Esophagus (tissue), 2 donors: Measurements from ENCODE around the gene MED10. TPM values are rescaled to one million over a fixed set of nuclear protein-coding genes. Genes with fewer than 3 reads are reported as not detected.

Experiments
- H3K27ac ChIP-seq, 2 donors: one replicate each; pipeline ENCODE4 v1.5.1; 2013; ENCODE audit warnings: low read depth in 2 of 2, mild to moderate bottlenecking in 2 of 2, inconsistent platforms in 1 of 2, low read length in 1 of 2, moderate library complexity in 1 of 2
- H3K27me3 ChIP-seq, 2 donors: one replicate each; pipeline ENCODE4 v1.6.1; 2013; ENCODE audit warnings: low read length in 2 of 2, control low read depth in 1 of 2, mild to moderate bottlenecking in 1 of 2; ENCODE audit not compliant: insufficient read depth in 2 of 2, control insufficient read depth in 1 of 2
- H3K36me3 ChIP-seq, 2 donors: one replicate each; pipeline ENCODE4 v1.6.1; 2013; ENCODE audit warnings: low read length in 1 of 2; ENCODE audit not compliant: control insufficient read depth in 2 of 2, insufficient read depth in 2 of 2
- H3K4me1 ChIP-seq, 2 donors: one replicate each; pipeline ENCODE4 v1.6.1; 2013; ENCODE audit warnings: low read length in 1 of 2; ENCODE audit not compliant: control insufficient read depth in 2 of 2, insufficient read depth in 2 of 2
- H3K4me3 ChIP-seq, 2 donors: one replicate each; pipeline ENCODE4 v1.5.1; 2013; ENCODE audit warnings: low read length in 2 of 2, mild to moderate bottlenecking in 2 of 2, low read depth in 1 of 2, moderate library complexity in 1 of 2
- H3K9me3 ChIP-seq, 2 donors: one replicate each; pipeline ENCODE4 v1.6.1; 2013; ENCODE audit warnings: mild to moderate bottlenecking in 2 of 2, low read depth in 1 of 2, low read length in 1 of 2, moderate library complexity in 1 of 2; ENCODE audit not compliant: control insufficient read depth in 2 of 2, insufficient read depth in 1 of 2
- WGBS, 2 donors: extraction: QIAGEN DNeasy Blood & Tissue Kit; methylation state at CpG; one replicate each; pipeline ENCODE4 v1.1.7; 2013; 5-methylcytosine and 5-hydroxymethylcytosine counted together
- polyA plus RNA-seq, 2 donors: library from polyadenylated mRNA; stranded (reverse); fragments of 200-250 nt; gene quantifications; one replicate each; pipeline ENCODE4 v1.2.3, GENCODE V29; 2013
- donor health status: healthy with polysubstance abuse.
- donor health status: Bipolar disorder and iron deficiency.

Gene MED10
- polyA plus RNA-seq, 2 donors: 25.6 to 34.4 TPM

- peak overlapping the region in 1 of 2 donors; percentile 91 for H3K4me3 ChIP-seq
Observed at GRCh38 chr5:6379246-6379645, 899 bp upstream of the MED10 start.

GRCh38 chr5:6378766-6379103 lies 388 bp upstream of the MED10 start:
- Histone ChIP-seq H3K4me3 (peak overlapping the region; percentile 91 to 99), H3K27ac (peak overlapping the region in 1 of 2 donors; percentile 54), H3K36me3 (peaks cover 3 to 11% of the 10 kb centered on the region in 2 donors), H3K27me3 (no peaks in the 10 kb centered on the region), H3K4me1 (peaks cover 2 to 8% of the 10 kb centered on the region in 2 donors), H3K9me3 (no peaks in the 10 kb centered on the region)
- WGBS, 2 donors: 9 to 14% methylated on average over 8 of the region's 8 CpGs

More at GRCh38 chr5:6379246-6379645, 899 bp upstream of the MED10 start:
- peaks cover 3 to 11% of the 10 kb centered on the region in 2 donors for H3K36me3 ChIP-seq
- 95 to 99% methylated on average over 4 of the region's 4 CpGs for WGBS, 2 donors
- no peaks in the 10 kb centered on the region for H3K27me3 ChIP-seq
- H3K27ac ChIP-seq: no peak overlapping the region
- peaks cover 2 to 8% of the 10 kb centered on the region in 2 donors for H3K4me1 ChIP-seq
- H3K9me3 ChIP-seq: no peaks in the 10 kb centered on the region

GRCh38 chr5:6377582-6377904 lies 804 bp downstream of the MED10 start:
- Histone ChIP-seq H3K27ac (peak overlapping the region in 1 of 2 donors; percentile 85), H3K36me3 (peaks cover 5 to 22% of the 10 kb centered on the region in 2 donors), H3K9me3 (no peaks in the 10 kb centered on the region), H3K4me3 (peak overlapping the region; percentile 91 to 99), H3K27me3 (no peaks in the 10 kb centered on the region), H3K4me1 (peaks cover 2 to 8% of the 10 kb centered on the region in 2 donors)
- 26 to 29% methylated on average over 6 of the region's 6 CpGs for WGBS, 2 donors

- Histone ChIP-seq H3K4me1 (peaks cover 2 to 8% of the 10 kb centered on the region in 2 donors), H3K4me3 (peak overlapping the region in 1 of 2 donors; percentile 91), H3K36me3 (peaks cover 9 to 25% of the 10 kb centered on the region in 2 donors), H3K9me3 (no peaks in the 10 kb centered on the region), H3K27ac (no peak overlapping the region), H3K27me3 (no peaks in the 10 kb centered on the region)
- WGBS, 2 donors: 76 to 83% methylated on average over 11 of the region's 11 CpGs
Observed at GRCh38 chr5:6376974-6377520, 1.3 kb downstream of the MED10 start.

GRCh38 chr5:6373081-6373846 lies 5.1 kb downstream of the MED10 start:
- Histone ChIP-seq H3K36me3 (peaks cover 22 to 48% of the 10 kb centered on the region in 2 donors), H3K27me3 (no peaks in the 10 kb centered on the region), H3K9me3 (no peaks in the 10 kb centered on the region), H3K27ac (no peak overlapping the region), H3K4me3 (no peak overlapping the region), H3K4me1 (peaks cover 0 to 8% of the 10 kb centered on the region in 2 donors)
- WGBS, 2 donors: 90 to 93% methylated on average over 17 of the region's 17 CpGs

GRCh38 chr5:6372251-6373080 lies 5.9 kb downstream of the MED10 start:
- WGBS, 2 donors: 85 to 88% methylated on average over 23 of the region's 23 CpGs
- H3K4me1 ChIP-seq: peaks cover 0 to 4% of the 10 kb centered on the region in 2 donors
- no peak overlapping the region for H3K27ac ChIP-seq
- no peaks in the 10 kb centered on the region for H3K9me3 ChIP-seq
- no peak overlapping the region for H3K4me3 ChIP-seq
- H3K27me3 ChIP-seq: no peaks in the 10 kb centered on the region
- H3K36me3 ChIP-seq: peaks cover 22 to 48% of the 10 kb centered on the region in 2 donors

GRCh38 chr5:6371079-6371810 lies 7.1 kb downstream of the MED10 start:
- H3K9me3 ChIP-seq: no peaks in the 10 kb centered on the region
- H3K27me3 ChIP-seq: no peaks in the 10 kb centered on the region
- H3K27ac ChIP-seq: no peak overlapping the region
- H3K4me1 ChIP-seq: no peaks in the 10 kb centered on the region
- WGBS, 2 donors: 95 to 97% methylated on average over 19 of the region's 19 CpGs
- peaks cover 22 to 48% of the 10 kb centered on the region in 2 donors for H3K36me3 ChIP-seq
- H3K4me3 ChIP-seq: no peak overlapping the region

GRCh38 chr5:6370580-6370979 lies 7.8 kb downstream of the MED10 start:
- H3K27ac ChIP-seq: no peak overlapping the region
- no peaks in the 10 kb centered on the region for H3K27me3 ChIP-seq
- no peak overlapping the region for H3K4me3 ChIP-seq
- peaks cover 22 to 44% of the 10 kb centered on the region in 2 donors for H3K36me3 ChIP-seq
- no peaks in the 10 kb centered on the region for H3K9me3 ChIP-seq
- WGBS, 2 donors: 89 to 92% methylated on average over 13 of the region's 13 CpGs
- no peaks in the 10 kb centered on the region for H3K4me1 ChIP-seq

GRCh38 chr5:6365977-6366590 lies 12.3 kb downstream of the MED10 start:
- WGBS, 2 donors: 75 to 76% methylated on average over 16 of the region's 16 CpGs
- Histone ChIP-seq H3K27ac (no peak overlapping the region), H3K4me1 (no peaks in the 10 kb centered on the region), H3K36me3 (peaks cover 9 to 29% of the 10 kb centered on the region in 2 donors), H3K4me3 (no peak overlapping the region), H3K27me3 (no peaks in the 10 kb centered on the region), H3K9me3 (no peaks in the 10 kb centered on the region)
